HUES64 (cell line): ENCODE data around the gene COX5B.

Experiments
- H3K27ac ChIP-seq: 2 replicates; pipeline ENCODE4 v1.7.0; 2013; ENCODE audit warnings: low read depth, low read length, inconsistent platforms
- H3K27me3 ChIP-seq: 2 replicates; pipeline ENCODE4 v1.6.1; 2013; ENCODE audit warnings: mild to moderate bottlenecking, low read length; ENCODE audit not compliant: insufficient read depth
- H3K36me3 ChIP-seq: 2 replicates; pipeline ENCODE4 v1.6.1; 2013; ENCODE audit warnings: mild to moderate bottlenecking, low read length; ENCODE audit not compliant: insufficient read depth
- H3K4me1 ChIP-seq: 2 replicates; pipeline ENCODE4 v1.6.1; 2013; ENCODE audit warnings: mild to moderate bottlenecking, low read length, moderate library complexity; ENCODE audit not compliant: insufficient read depth
- H3K4me3 ChIP-seq: 2 replicates; pipeline ENCODE4 v1.5.1; 2013; ENCODE audit warnings: mild to moderate bottlenecking, low read length, moderate library complexity
- H3K9ac ChIP-seq: 2 replicates; pipeline ENCODE4 v1.6.1; 2013; ENCODE audit warnings: mild to moderate bottlenecking, low read depth, low read length
- H3K9me3 ChIP-seq: 2 replicates; pipeline ENCODE4 v1.6.1; 2013; ENCODE audit warnings: low read depth, low read length; ENCODE audit not compliant: insufficient read depth
- WGBS: fragments of 150-250, 120-280 bp; methylation state at CpG from one replicate; pipeline ENCODE4 v1.1.7; 2013; ENCODE audit warnings: missing lambda C conversion rate; 5-methylcytosine and 5-hydroxymethylcytosine counted together

Gene COX5B

DNA sequence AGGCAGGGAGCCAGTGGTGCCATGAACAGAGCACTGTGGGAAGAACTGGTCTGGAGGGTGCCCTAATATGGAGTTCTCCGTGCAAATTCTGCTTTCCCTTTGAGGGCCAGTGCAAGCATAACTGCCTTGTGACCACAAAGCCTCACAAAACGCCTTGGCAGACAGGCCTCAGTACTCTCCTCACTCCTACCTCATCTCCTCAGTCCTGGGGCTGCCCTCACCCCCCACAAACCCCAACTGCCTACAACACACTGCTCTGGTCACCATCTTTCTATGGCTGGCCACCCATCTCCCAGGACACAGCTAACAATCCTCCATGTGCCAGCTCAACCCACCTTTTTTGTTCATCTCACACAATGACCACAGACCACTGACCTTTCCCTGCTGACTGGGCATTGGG is 8.9 kb downstream of the COX5B start:
- Histone ChIP-seq H3K9me3 (no peaks in the 10 kb centered on the region), H3K36me3 (peaks cover 45% of the 10 kb centered on the region)
- 86% methylated on average over 2 of the region's 2 CpGs for WGBS

DNA sequence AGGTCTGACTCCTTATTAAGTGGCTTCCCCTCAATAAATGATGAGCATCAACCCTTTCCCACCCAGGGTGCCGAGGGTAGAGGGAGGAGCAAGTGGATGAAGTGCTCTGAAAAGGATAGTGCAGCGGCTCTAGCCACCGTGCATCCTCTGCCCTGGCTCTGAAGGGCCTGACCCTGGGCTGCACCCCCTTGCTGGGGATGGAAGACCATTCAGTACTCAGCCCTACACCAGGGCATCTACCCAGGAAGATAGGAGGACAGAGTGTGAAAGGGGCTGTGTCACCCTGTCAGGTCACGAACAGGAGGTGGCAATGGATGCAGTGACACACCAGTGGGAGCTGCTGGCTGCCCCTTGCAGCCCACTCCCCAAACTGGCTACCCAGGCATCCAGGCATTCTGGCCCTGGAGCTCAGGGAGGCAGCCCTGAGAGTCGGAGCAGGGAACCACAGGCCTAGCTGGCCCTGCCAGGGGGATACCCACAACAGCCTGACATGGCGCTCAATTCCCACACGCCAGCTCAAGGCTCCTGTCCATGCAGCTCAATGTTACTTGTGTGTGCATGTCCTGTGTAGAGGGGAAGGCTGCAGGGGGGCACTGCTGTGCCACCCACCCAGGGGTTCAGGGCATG is 10.4 kb downstream of the COX5B start:
- WGBS = 95% methylated on average over 7 of the region's 7 CpGs

More for the DNA sequence above, 8.9 kb downstream of the COX5B start:
- H3K4me1 ChIP-seq = no peaks in the 10 kb centered on the region
- H3K27ac ChIP-seq = no peak overlapping the region
- no peaks in the 10 kb centered on the region for H3K27me3 ChIP-seq
- no peak overlapping the region for H3K4me3 ChIP-seq
- H3K9ac ChIP-seq = no peak overlapping the region

DNA sequence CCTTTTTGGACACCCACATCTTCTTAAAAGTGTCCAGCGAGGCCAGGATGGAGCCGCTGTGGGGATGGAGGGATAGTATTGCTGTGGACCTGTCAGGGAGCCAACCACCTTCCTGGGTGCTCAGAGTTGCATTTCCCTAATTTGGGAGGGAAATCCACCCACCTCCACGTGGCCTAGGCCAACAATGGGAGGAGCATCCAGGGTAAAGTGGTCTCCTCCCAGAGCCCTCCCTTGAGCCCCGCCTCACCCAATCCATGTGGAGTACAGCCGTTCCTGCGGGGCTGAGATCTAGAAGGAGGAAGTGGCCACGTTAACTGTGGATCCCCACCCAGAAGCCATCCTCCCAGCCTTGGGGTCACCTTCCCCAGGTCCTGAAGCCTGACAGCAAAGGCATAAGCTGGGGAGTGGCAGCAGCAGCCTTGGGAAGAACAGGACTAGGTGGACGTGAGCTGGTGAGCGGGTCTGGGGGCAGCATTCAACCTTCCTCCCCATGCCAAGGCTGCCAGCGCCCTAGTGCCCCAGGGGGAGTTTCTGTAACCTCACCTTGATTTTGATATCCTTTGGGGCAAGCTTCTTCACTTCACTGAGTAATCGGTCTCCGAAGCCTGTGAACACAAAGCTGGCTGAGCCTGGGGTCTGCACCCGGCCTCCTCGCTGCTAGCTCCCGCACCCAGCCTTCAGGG is 11.2 kb downstream of the COX5B start:
- Histone ChIP-seq H3K4me1 (0 out of 2 replicates have a peak, but pooled peaks cover 5% of the 10 kb centered on the region), H3K27me3 (no peaks in the 10 kb centered on the region), H3K4me3 (no peak overlapping the region), H3K36me3 (peaks cover 48% of the 10 kb centered on the region), H3K9me3 (no peaks in the 10 kb centered on the region), H3K9ac (no peak overlapping the region), H3K27ac (no peak overlapping the region)
- WGBS = 86% methylated on average over 13 of the region's 15 CpGs

More for the DNA sequence above, 10.4 kb downstream of the COX5B start:
- H3K27ac ChIP-seq = no peak overlapping the region
- H3K9ac ChIP-seq = no peak overlapping the region
- H3K36me3 ChIP-seq = peaks cover 48% of the 10 kb centered on the region
- no peak overlapping the region for H3K4me3 ChIP-seq
- no peaks in the 10 kb centered on the region for H3K4me1 ChIP-seq
- H3K27me3 ChIP-seq = no peaks in the 10 kb centered on the region
- no peaks in the 10 kb centered on the region for H3K9me3 ChIP-seq

DNA sequence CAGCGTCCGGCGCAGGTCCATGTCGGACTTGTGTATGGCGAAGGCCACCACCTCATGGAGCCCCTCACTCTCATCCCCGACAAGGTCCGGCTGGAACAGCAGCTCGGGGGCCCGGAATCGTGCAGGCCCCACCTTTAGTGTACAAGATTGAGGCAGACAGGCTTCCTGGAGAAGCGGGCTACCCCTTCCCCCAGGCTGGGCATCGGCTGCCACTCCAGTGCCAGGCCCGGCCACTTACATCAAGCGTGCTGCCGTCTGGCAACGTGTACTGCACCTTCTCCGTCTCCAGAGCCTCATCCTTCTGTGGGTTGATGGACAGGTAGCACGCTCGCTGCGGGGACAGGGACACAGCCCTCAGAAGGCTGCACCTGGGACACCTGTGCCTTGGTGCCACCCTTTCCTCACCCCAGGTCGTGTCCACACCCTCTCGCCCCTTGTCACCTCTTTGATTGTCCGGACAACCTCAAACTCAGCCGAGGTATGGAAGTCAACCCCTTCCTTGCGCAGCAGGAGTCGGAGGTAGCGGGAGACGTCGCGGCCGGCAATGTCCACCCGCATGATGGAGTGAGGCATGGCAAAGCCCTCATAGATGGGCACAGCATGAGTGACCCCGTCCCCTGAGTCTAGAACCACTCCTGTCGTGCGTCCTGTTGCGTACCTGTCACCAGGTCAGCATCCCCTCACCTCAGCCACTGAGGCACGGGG is 12.3 kb downstream of the COX5B start:
- Histone ChIP-seq H3K4me3 (no peak overlapping the region), H3K4me1 (peaks cover 13% of the 10 kb centered on the region; the same call in 1 of the 2 replicates), H3K9me3 (no peaks in the 10 kb centered on the region), H3K9ac (no peak overlapping the region), H3K27ac (no peak overlapping the region), H3K27me3 (no peaks in the 10 kb centered on the region), H3K36me3 (peaks cover 48% of the 10 kb centered on the region)
- 97% methylated on average over 36 of the region's 37 CpGs for WGBS

DNA sequence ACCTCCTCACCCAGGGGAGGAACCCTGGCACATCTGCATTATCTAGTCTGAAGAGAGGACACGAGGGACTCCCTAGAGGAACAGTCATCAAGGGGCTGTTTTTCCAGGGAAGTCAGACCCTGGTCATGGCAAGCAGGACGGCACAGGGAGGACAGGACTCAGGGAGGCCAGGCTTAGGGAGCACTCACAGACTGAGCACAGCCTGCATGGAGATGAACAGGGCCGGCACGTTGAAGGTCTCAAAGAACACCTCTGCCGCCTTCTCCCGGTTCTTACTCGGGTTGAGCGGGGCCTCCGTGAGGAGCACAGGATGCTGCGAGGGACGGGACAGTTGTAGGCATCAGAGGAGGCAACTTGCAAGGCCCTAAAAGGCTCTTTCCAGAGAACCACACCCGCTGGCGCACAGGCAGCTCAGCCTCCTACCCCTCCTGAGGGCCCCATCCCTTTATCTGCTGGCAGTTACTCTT is 12.9 kb downstream of the COX5B start:
- Histone ChIP-seq H3K27me3 (no peaks in the 10 kb centered on the region), H3K9ac (no peak overlapping the region), H3K4me3 (no peak overlapping the region), H3K9me3 (no peaks in the 10 kb centered on the region), H3K36me3 (peaks cover 46% of the 10 kb centered on the region), H3K27ac (no peak overlapping the region), H3K4me1 (peaks cover 13% of the 10 kb centered on the region; the same call in 1 of the 2 replicates)
- 95% methylated on average over 13 of the region's 13 CpGs for whole genome bisulfite sequencing

DNA sequence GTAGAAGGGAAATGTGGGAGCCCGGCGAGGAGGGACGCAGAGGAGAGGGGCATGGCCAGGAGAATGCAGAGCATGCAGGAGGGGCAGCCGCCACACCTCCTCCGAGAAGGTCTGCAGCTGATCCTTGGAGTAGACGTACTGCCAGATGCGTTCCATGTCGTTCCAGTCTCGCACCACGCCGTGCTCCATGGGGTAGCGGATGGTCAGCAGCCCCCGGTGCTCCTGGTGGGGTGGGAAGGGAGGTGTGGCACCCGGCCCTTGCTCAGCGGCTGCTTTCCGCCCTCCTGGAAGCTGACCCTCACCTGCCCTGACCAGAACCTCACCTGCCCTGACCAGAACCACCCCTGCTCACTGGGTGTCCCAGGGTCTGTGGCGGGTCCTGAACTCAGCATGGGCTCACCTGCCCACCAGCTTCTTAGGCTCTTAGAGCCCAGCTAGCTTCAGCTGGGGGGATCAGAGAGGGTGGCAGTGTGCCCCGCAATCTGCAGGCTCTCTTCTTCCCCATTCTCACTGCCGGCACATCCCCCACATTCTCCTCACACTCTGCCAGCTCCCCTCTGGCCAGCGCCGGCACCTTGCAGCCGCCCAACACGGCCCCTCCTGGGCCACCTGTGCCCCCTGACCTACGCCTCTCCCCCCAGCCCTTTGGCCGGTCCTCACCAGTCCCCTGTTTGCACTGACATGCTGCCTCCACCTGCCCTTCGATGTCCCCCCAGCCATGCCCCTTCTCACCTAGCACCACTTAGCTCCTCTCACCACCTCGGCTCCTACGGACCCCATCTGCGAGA is 13.6 kb downstream of the COX5B start:
- peaks cover 13% of the 10 kb centered on the region; the same call in 1 of the 2 replicates for H3K4me1 ChIP-seq
- no peaks in the 10 kb centered on the region for H3K27me3 ChIP-seq
- H3K27ac ChIP-seq = no peak overlapping the region
- peaks cover 39% of the 10 kb centered on the region for H3K36me3 ChIP-seq
- no peaks in the 10 kb centered on the region for H3K9me3 ChIP-seq
- no peak overlapping the region for H3K4me3 ChIP-seq
- 94% methylated on average over 29 of the region's 29 CpGs for WGBS
- H3K9ac ChIP-seq = no peak overlapping the region

DNA sequence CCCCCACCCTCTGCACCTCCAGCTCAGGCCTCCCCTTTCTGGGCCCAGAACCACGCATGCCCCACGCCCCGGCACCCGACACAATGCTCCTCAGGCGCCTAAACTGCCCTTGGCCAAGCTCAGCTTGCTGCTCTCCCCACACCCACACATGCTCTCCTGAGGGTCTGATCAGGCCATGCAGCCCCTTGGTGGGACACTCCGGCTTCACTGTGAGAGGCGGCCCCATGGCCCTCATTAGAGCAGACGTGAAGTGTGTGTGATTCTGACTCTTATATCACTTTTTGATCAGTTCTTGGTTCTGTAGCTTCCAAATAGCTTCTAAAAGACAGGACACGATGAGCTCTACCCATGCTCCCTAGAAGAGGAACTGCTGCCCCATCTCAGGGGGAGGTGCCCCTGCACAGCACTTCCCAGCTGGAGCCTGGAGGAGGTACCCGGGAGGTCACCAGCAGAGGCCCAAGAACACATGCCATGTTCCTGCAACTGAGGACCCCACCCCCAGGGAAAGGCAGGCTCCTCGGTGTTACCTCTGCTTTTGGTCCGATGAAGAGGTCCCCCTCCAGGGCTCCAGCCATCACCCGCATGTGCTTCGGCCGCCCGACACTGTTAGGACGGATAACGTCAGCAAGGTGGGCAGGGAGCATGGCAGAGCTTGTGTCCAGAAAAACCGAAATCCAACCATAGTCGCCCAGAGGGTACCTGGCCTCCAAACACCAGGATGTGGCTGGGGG is 14.3 kb downstream of the COX5B start:
- Histone ChIP-seq H3K9ac (no peak overlapping the region), H3K36me3 (peaks cover 37% of the 10 kb centered on the region), H3K27me3 (no peaks in the 10 kb centered on the region), H3K4me1 (peaks cover 17% of the 10 kb centered on the region; the same call in 1 of the 2 replicates), H3K9me3 (no peaks in the 10 kb centered on the region), H3K4me3 (no peak overlapping the region), H3K27ac (no peak overlapping the region)
- WGBS = 96% methylated on average over 20 of the region's 20 CpGs

DNA sequence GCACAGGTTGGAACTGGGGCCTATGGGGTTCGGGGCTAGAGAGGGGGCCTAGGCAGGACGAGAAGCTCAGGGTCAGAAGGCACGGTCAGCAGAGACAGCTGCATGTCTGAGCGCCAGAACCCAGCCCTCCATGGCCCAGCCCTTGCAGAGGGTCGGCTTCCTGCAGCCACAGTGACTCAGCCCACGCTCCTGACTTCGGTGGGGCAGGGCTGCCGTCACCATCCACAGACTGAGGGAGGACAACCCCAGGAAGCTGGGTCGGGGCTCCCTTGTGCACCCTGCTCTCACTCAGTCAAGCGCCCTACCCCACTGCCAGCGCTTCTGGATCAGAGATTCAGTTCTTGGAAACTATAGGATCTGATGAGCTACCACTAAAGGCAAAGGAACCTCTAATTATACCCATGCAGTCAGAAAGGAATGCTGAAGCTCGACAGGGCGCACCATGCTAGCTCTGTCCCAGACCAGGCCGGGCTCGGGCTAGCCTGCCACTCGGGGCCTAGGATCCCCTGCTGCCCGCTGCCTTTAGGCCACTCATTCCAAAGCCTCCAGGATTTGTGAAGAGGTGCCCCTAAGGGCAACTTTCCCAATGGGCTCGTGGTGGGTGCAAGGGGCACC is 15.0 kb downstream of the COX5B start:
- no peak overlapping the region for H3K9ac ChIP-seq
- peaks cover 37% of the 10 kb centered on the region for H3K36me3 ChIP-seq
- H3K4me1 ChIP-seq = peaks cover 17% of the 10 kb centered on the region; the same call in 1 of the 2 replicates
- H3K27me3 ChIP-seq = no peaks in the 10 kb centered on the region
- 92% methylated on average over 18 of the region's 18 CpGs for WGBS
- H3K9me3 ChIP-seq = no peaks in the 10 kb centered on the region
- no peak overlapping the region for H3K27ac ChIP-seq
- H3K4me3 ChIP-seq = no peak overlapping the region

DNA sequence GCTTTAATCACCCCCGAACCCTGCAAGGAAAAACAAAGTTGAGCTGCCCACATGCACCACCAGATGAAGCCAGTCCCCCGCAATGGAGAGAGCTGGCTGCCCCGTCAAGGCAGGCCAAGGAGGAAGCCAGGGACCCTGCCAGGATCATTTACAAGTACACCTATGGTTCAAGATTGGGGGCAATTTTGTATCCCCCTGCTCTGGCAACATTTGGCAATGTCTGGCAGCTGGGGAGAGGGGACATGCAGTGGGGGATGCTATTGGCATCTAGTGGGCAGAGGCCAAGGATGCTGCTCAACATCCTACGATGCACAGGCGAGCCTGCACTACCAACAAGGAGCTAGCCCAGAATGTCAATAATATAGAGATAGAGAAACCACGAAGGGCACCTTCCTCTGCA is 16.1 kb downstream of the COX5B start:
- no peaks in the 10 kb centered on the region for H3K27me3 ChIP-seq

More for the DNA sequence above, 16.1 kb downstream of the COX5B start:
- H3K27ac ChIP-seq = peak overlapping the region; percentile 6; the same call in 1 of the 2 replicates
- no peak overlapping the region for H3K9ac ChIP-seq
- H3K36me3 ChIP-seq = peaks cover 29% of the 10 kb centered on the region
- 85% methylated on average over 6 of the region's 6 CpGs for WGBS
- H3K4me1 ChIP-seq = peaks cover 17% of the 10 kb centered on the region; the same call in 1 of the 2 replicates
- no peaks in the 10 kb centered on the region for H3K9me3 ChIP-seq
- peak overlapping the region; percentile 74; the same call in 1 of the 2 replicates for H3K4me3 ChIP-seq
